Endothelial cell of umbilical vein (primary cell): ENCODE measurements around the gene BLVRA. TPM values are rescaled to one million over a fixed set of nuclear protein-coding genes. Genes with fewer than 3 reads are reported as not detected.

Experiments
- BruUV-seq: library from RNA; stranded (reverse); fragments of 400-500 nt; replicated peaks from 2 replicates; lab custom pipeline; 2021; lab: Mats Ljungman, UMichigan
- CTCF ChIA-PET: fragments of 300-600, 350-600 bp; sonication (Branson Sonifier 250); formaldehyde crosslinking; loops from one replicate; lab custom pipeline; 2021; ENCODE audit warnings: antibody characterized with exemption, inconsistent platforms; lab: Charles Lee
- POLR2A ChIA-PET: fragments of 300-600, 350-600 bp; sonication (Branson Sonifier 250); formaldehyde crosslinking; loops from one replicate; lab custom pipeline; 2021; ENCODE audit warnings: antibody characterized with exemption, inconsistent platforms; lab: Charles Lee
- DNase-seq: peaks from one replicate; pipeline ENCODE4 v3.0.0-alpha.2; 2011; ENCODE audit warnings: low read depth, low spot score
- FAIRE-seq: peaks from 2 replicates; lab custom pipeline; 2011; peaks lifted over from hg19 to GRCh38; lab: Jason Lieb, UNC
- H2AFZ ChIP-seq: 2 replicates; pipeline ENCODE4 v1.6.0; 2012; ENCODE audit warnings: low read depth, low read length, control low read depth, inconsistent platforms
- H3K27ac ChIP-seq: 2 replicates; pipeline ENCODE4 v1.5.1; 2011; ENCODE audit warnings: low read depth, mild to moderate bottlenecking, control low read depth, low read length, moderate library complexity; ENCODE audit not compliant: insufficient read depth
- H3K27me3 ChIP-seq, 2 experiments: 2 replicates each; pipeline versions ENCODE4 v1.6.0 to v1.6.1; 2011; ENCODE audit warnings: low read length in 2 of 2, mixed read lengths in 1 of 2; ENCODE audit not compliant: control insufficient read depth in 2 of 2, insufficient read depth in 2 of 2
- H3K36me3 ChIP-seq, 2 experiments: 2 replicates in 1 of 2; 3 replicates in 1 of 2; pipeline ENCODE4 v1.5.1; 2011; ENCODE audit warnings: low read length in 2 of 2, mild to moderate bottlenecking in 1 of 2, moderate library complexity in 1 of 2; ENCODE audit not compliant: control insufficient read depth in 2 of 2, insufficient read depth in 2 of 2; ENCODE audit errors: extremely low read depth in 1 of 2
- H3K4me1 ChIP-seq: 3 replicates; pipeline ENCODE4 v1.5.1; 2011; ENCODE audit warnings: mild to moderate bottlenecking, low read length; ENCODE audit not compliant: control insufficient read depth, insufficient read depth; ENCODE audit errors: extremely low read depth
- H3K4me2 ChIP-seq: 2 replicates; pipeline ENCODE4 v1.6.1; 2011; ENCODE audit warnings: low read length, control low read depth, mixed read lengths; ENCODE audit not compliant: insufficient read depth
- H3K4me3 ChIP-seq, 3 experiments: fragments of 200-600 bp in 1 of 3; sonication (generic), shearing (Covaris generic) in 1 of 3; replicated peaks in 1 of 3; 2 replicates each; pipeline ENCODE4 v1.5.1; 2011 to 2016; ENCODE audit warnings: control low read depth in 3 of 3, low read length in 3 of 3, mild to moderate bottlenecking in 2 of 3, inconsistent platforms in 1 of 3, low read depth in 1 of 3, moderate library complexity in 1 of 3; ENCODE audit not compliant: insufficient read depth in 1 of 3
- H3K79me2 ChIP-seq: 2 replicates; pipeline ENCODE4 v1.6.0; 2012; ENCODE audit warnings: low read length, inconsistent platforms; ENCODE audit not compliant: control insufficient read depth, insufficient read depth
- H3K9ac ChIP-seq: replicated peaks from 2 replicates; pipeline ENCODE3; 2011; ENCODE audit warnings: low read length, control low read depth; ENCODE audit not compliant: insufficient read depth; ENCODE audit errors: extremely low read depth
- H3K9me1 ChIP-seq: replicated peaks from 3 replicates; pipeline ENCODE4 v1.6.0; 2011; ENCODE audit warnings: mild to moderate bottlenecking, low read length; ENCODE audit not compliant: control insufficient read depth, insufficient read depth; ENCODE audit errors: extremely low read depth
- H3K9me3 ChIP-seq: replicated peaks from 2 replicates; pipeline ENCODE4 v1.5.1; 2012; ENCODE audit warnings: low read length, inconsistent platforms; ENCODE audit not compliant: control insufficient read depth, insufficient read depth
- H4K20me1 ChIP-seq: replicated peaks from 2 replicates; pipeline ENCODE3; 2011; ENCODE audit warnings: mild to moderate bottlenecking, low read length; ENCODE audit not compliant: control insufficient read depth, insufficient read depth; ENCODE audit errors: extremely low read depth
- CTCF ChIP-seq, 2 donors: IDR thresholded peaks; 1 replicate in 1 of 2; 2 replicates in 1 of 2; pipeline ENCODE4 v1.5.1; 2011; ENCODE audit warnings: low read length in 2 of 2, mild to moderate bottlenecking in 2 of 2, moderate library complexity in 2 of 2, control low read depth in 1 of 2, inconsistent platforms in 1 of 2, low read depth in 1 of 2; ENCODE audit not compliant: insufficient read depth in 1 of 2; ENCODE audit errors: extremely low read depth in 1 of 2
- FOS ChIP-seq: IDR thresholded peaks from 2 replicates; pipeline ENCODE4 v1.6.1; 2011; ENCODE audit warnings: mild to moderate bottlenecking, low read length, moderate library complexity, borderline replicate concordance; ENCODE audit not compliant: insufficient read depth
- GATA2 ChIP-seq: IDR thresholded peaks from 2 replicates; pipeline ENCODE4 v1.7.0; 2011; ENCODE audit warnings: low read depth, mild to moderate bottlenecking, moderate library complexity, mixed read lengths, low read length; ENCODE audit not compliant: insufficient read length, insufficient read depth
- POLR2A ChIP-seq: IDR thresholded peaks from 2 replicates; pipeline ENCODE4 v1.6.1; 2012; ENCODE audit warnings: low read depth, mild to moderate bottlenecking, control low read depth, low read length
- POLR2AphosphoS5 ChIP-seq: IDR thresholded peaks from 2 replicates; pipeline ENCODE4 v1.6.1; 2012; ENCODE audit warnings: low read depth, mild to moderate bottlenecking, control low read depth, low read length, moderate library complexity; ENCODE audit not compliant: insufficient read depth
- dilution Hi-C: fragments of 300-500 bp; cut with MboI; formaldehyde crosslinking; loops from one replicate; pipeline ENCODE4 v1.15.0; 2019; ENCODE audit warnings: low sequenced_read_pairs; ENCODE audit not compliant: extremely low pct_ligation_motif_present
- intact Hi-C: fragments of 100-400 bp; cut with micrococcal nuclease; formaldehyde crosslinking; loops from one replicate; pipeline ENCODE4 v1.10.0; 2022
- polyA plus RNA-seq, 4 experiments: library from polyadenylated mRNA; depleted of rRNA in 3 of 4; stranded (reverse) in 3 of 4; unstranded in 1 of 4; fragments of >200 nt; gene quantifications; 2 replicates each; pipeline versions ENCODE4 v1.2.1 to v1.2.3, GENCODE V29; 2011 to 2012; ENCODE audit warnings: missing spikeins in 1 of 4
- total RNA-seq: library from RNA; stranded (reverse); gene quantifications from 2 replicates; pipeline ENCODE4 v1.2.3, GENCODE V29; 2021

Gene BLVRA
- total and polyA plus RNA-seq, 2 donors (not counting 3 experiments of a cell fraction or from before 2014, with no cell fraction given): 24.0 to 34.5 TPM

- dilution Hi-C loops: no loop called here
- Histone ChIP-seq H3K79me2 (no peaks in the 10 kb centered on the region), H3K36me3 (no peaks in the 10 kb centered on the region), H3K4me1 (no peaks in the 10 kb centered on the region), H3K27me3 (peaks cover 5% of the 10 kb centered on the region in 2 experiments), H2AFZ (no peak overlapping the region), H3K4me3 (no peak overlapping the region), H4K20me1 (no peaks in the 10 kb centered on the region), H3K9ac (no peak overlapping the region), H3K27ac (no peak overlapping the region), H3K9me3 (no peaks in the 10 kb centered on the region), H3K9me1 (no peaks in the 10 kb centered on the region), H3K4me2 (no peak overlapping the region)
- BruUV-seq: no TSS peak
- ChIA-PET POLR2A (no interaction called here), CTCF (interaction anchor here (1.5 to 2.1 kb wide), 2 partner anchors 16 to 260 kb away, joined by 3 to 5 read pairs; partner anchors contain the start of gene STK17A)
- FAIRE-seq: no peak
- no peak for DNase-seq
- intact Hi-C loops: no loop called here
- TF ChIP-seq GATA2 (no peak), CTCF (IDR thresholded peaks at IDR 0.05; ENCODE audit: extremely low read depth in 1 of 2, insufficient read depth in 1 of 2, low read depth in 1 of 2, low read length in 2 of 2) (no peak), POLR2AphosphoS5 (no peak), FOS (no peak)
Observed at GRCh38 chr7:43843296-43843695, 84.8 kb downstream of the BLVRA start.

GRCh38 chr7:43844257-43844656 is 85.8 kb downstream of the BLVRA start:
- intact Hi-C loops: no loop called here
- no TSS peak for BruUV-seq
- Histone ChIP-seq H3K9me3 (no peaks in the 10 kb centered on the region), H3K9me1 (no peaks in the 10 kb centered on the region), H2AFZ (no peak overlapping the region), H3K27ac (no peak overlapping the region), H3K79me2 (no peaks in the 10 kb centered on the region), H4K20me1 (no peaks in the 10 kb centered on the region), H3K4me3 (no peak overlapping the region), H3K9ac (no peak overlapping the region), H3K27me3 (peaks cover 5% of the 10 kb centered on the region in 2 experiments), H3K36me3 (no peaks in the 10 kb centered on the region), H3K4me1 (no peaks in the 10 kb centered on the region), H3K4me2 (no peak overlapping the region)
- ChIA-PET POLR2A (interaction anchor here (0.5 kb wide), 1 partner anchor 25 kb away, joined by 3 read pairs; the partner anchor contains the start of gene MRPS24), CTCF (interaction anchor here (1.3 to 1.5 kb wide), 2 partner anchors 15 to 261 kb away, joined by 3 read pairs; partner anchors contain the start of gene STK17A)
- DNase-seq (no peak), FAIRE-seq (no peak)
- dilution Hi-C loops: no loop called here
- TF ChIP-seq POLR2AphosphoS5 (no peak), POLR2A (no peak)
